Measurements from ENCODE around the gene CTNNA3.

- TF ChIP-seq POLR2A (IDR thresholded peaks at IDR 0.05; ENCODE audit: low read depth, low read length) (no peak), CTCF (conservative IDR thresholded peaks at IDR 0.05; ENCODE audit: low read depth, low read length) (no peak), RCOR1 (IDR thresholded peaks at IDR 0.05; ENCODE audit: insufficient replicate concordance, low read length) (no peak), USF2 (IDR thresholded peaks at IDR 0.05; ENCODE audit: low read depth, low read length) (no peak), CHD1 (IDR thresholded peaks at IDR 0.05; ENCODE audit: low read depth, low read length) (no peak), RFX5 (IDR thresholded peaks at IDR 0.05; ENCODE audit: low read depth, low read length) (no peak), MAZ (IDR thresholded peaks at IDR 0.05; ENCODE audit: borderline replicate concordance, low read depth, low read length) (no peak), RAD21 (IDR thresholded peaks at IDR 0.05; ENCODE audit: low read length) (no peak), ELK1 (IDR thresholded peaks at IDR 0.05; ENCODE audit: borderline replicate concordance, low read depth, low read length) (no peak), SMC3 (IDR thresholded peaks at IDR 0.05; ENCODE audit: low read depth, low read length) (no peak), FOS (IDR thresholded peaks at IDR 0.05; ENCODE audit: low read depth, low read length) (no peak)
Measured at GRCh38 chr10:66717231-66717981, 978.6 kb downstream of the CTNNA3 start.
